ENCODE measurements around the gene PDXK. TPM values are rescaled to one million over a fixed set of nuclear protein-coding genes. Genes with fewer than 3 reads are reported as not detected.

PDXK gene
- total RNA-seq, 6 experiments from 2014 or later = 154 to 160 (median 157) TPM

DNA sequence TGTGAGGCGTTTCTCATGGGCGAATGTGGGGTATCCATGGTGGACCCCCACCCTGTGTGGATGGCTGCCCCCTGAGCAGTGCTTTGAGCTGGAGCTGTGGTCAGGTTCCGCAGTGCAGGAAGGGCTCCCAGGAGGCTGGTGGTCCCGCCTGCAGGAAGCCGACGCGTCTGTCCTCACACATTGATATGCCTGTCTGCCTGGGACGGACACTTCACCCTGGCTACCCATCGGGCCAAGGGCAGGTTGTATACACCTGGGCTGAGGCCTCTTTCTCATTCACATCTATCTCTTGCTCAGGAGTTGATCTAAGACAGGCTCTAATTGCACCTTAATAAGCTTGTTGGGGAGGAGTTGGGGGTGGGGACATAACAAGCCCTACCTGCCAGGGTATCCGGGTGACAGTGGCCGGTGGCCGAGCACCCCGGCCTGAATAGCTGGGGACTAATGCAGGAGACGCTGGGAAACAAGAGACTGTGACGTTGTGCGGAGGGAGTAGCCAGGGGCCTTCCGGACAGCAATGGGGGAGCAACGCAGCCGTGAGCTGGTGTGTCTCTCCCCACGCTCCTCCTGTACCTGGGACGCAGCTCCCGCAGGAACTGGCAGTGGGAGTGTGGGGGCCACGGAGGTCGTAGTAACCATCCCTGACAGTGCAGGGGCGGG lies 21.7 kb downstream of the PDXK start:
- Mint-ChIP-seq H3K4me1 (ENCODE audit: low read depth) (peaks cover 9% of the 10 kb centered on the region; the same call in 1 of the 2 replicates), H3K27me3 (ENCODE audit: insufficient read depth) (peaks cover 3% of the 10 kb centered on the region; the same call in 1 of the 2 replicates), H3K27ac (peak overlapping the region; percentile 51; the same call in 1 of the 2 replicates), H3K9me3 (no peaks in the 10 kb centered on the region), H3K4me3 (no peak overlapping the region), H3K36me3 (ENCODE audit: low read depth) (peaks cover 30% of the 10 kb centered on the region)
- DNase-seq = peak; percentile 30
- TF ChIP-seq, protein P1, sequence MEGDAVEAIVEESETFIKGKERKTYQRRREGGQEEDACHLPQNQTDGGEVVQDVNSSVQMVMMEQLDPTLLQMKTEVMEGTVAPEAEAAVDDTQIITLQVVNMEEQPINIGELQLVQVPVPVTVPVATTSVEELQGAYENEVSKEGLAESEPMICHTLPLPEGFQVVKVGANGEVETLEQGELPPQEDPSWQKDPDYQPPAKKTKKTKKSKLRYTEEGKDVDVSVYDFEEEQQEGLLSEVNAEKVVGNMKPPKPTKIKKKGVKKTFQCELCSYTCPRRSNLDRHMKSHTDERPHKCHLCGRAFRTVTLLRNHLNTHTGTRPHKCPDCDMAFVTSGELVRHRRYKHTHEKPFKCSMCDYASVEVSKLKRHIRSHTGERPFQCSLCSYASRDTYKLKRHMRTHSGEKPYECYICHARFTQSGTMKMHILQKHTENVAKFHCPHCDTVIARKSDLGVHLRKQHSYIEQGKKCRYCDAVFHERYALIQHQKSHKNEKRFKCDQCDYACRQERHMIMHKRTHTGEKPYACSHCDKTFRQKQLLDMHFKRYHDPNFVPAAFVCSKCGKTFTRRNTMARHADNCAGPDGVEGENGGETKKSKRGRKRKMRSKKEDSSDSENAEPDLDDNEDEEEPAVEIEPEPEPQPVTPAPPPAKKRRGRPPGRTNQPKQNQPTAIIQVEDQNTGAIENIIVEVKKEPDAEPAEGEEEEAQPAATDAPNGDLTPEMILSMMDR (IDR thresholded peaks at IDR 0.05) = no peak

DNA sequence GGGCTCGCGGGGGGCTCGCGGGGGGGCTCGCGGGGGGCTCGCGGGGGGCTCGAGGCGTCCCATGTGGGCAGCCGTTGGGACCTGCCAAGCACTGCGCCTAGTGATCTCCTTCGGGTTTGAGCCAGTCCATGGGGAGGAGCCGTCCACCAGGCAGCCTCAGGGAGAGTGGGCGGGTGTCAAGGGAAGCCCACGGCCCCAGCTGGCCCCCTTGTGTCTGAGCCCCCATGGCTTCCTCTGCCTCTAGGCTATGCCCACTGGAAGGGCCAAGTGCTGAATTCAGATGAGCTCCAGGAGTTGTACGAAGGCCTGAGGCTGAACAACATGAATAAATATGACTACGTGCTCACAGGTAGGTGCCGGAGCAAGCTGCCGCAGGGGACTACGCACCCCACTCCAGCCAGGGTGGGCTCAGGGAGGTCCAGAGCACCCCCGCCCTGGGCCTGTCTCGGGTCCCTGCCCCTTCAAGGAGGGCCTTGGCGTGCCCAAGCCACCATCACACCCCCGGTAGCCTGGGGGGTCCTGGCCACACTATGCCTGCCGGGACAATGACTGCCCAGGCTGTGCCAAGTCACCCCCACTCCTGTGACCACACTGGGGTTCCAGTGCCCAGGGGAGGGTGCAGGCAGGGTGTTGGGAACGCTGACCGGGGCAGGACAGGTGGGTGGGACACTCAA lies 22.6 kb downstream of the PDXK start:
- Mint-ChIP-seq H3K9me3 (no peaks in the 10 kb centered on the region), H3K4me3 (no peak overlapping the region), H3K27me3 (ENCODE audit: insufficient read depth) (peaks cover 2% of the 10 kb centered on the region; the same call in 1 of the 2 replicates), H3K36me3 (ENCODE audit: low read depth) (peaks cover 33% of the 10 kb centered on the region), H3K4me1 (ENCODE audit: low read depth) (peaks cover 9% of the 10 kb centered on the region; the same call in 1 of the 2 replicates), H3K27ac (no peak overlapping the region)
- TF ChIP-seq, protein P1 (IDR thresholded peaks at IDR 0.05) = no peak
- no peak for DNase-seq

DNA sequence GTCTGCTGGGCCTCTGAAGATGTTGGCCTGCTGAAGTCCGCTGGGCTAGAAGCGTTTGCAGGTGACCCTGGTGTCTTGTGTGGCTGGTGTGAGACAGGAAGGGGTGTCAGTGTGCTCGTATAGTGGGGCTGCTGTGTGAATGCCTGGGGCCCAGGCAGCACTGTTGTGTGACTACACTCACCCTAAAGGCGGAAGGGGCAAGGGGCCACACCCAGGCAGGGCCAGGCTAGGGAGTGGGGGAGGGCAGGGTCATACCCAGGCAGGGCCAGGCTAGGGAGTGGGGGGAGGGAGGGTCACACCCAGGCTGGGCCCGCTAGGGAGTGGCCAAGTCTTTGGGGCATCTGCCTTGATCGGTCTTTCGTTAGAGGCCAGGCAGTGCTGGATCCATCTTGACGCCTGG lies 25.0 kb downstream of the PDXK start:
- Mint-ChIP-seq H3K9me3 (no peaks in the 10 kb centered on the region), H3K4me3 (no peak overlapping the region), H3K36me3 (ENCODE audit: low read depth) (peaks cover 39% of the 10 kb centered on the region), H3K4me1 (ENCODE audit: low read depth) (peaks cover 9% of the 10 kb centered on the region; the same call in 1 of the 2 replicates), H3K27ac (no peak overlapping the region), H3K27me3 (ENCODE audit: insufficient read depth) (peaks cover 2% of the 10 kb centered on the region; the same call in 1 of the 2 replicates)
- TF ChIP-seq, protein P1 (IDR thresholded peaks at IDR 0.05) = no peak
- no peak for DNase-seq

DNA sequence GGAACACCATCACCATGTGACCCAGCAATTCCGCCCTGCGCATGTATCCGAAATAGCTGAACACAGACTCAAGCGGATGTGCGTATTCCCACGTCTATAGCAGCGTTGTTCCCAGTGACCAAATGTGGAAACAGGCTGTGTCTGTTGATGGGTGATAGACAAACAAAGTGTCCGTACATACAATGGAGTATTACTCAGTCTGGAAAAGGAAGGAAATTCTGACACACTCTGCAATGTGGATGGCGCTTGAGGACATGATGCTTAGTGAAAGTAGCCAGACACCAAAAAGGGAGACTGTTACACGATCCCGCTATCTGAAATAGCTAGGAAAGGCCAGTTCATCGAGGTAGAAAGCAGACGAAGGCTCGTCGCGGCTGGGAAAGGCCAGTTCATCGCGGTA lies 25.8 kb downstream of the PDXK start:
- Mint-ChIP-seq H3K36me3 (ENCODE audit: low read depth) (peaks cover 32% of the 10 kb centered on the region), H3K27ac (no peak overlapping the region; the same call in 1 of the 2 replicates), H3K4me3 (no peak overlapping the region), H3K9me3 (no peaks in the 10 kb centered on the region), H3K4me1 (ENCODE audit: low read depth) (0 out of 2 replicates have a peak, but pooled peaks cover 4% of the 10 kb centered on the region), H3K27me3 (ENCODE audit: insufficient read depth) (peaks cover 2% of the 10 kb centered on the region; the same call in 1 of the 2 replicates)
- TF ChIP-seq, protein P1 (IDR thresholded peaks at IDR 0.05) = no peak
- DNase-seq = no peak

DNA sequence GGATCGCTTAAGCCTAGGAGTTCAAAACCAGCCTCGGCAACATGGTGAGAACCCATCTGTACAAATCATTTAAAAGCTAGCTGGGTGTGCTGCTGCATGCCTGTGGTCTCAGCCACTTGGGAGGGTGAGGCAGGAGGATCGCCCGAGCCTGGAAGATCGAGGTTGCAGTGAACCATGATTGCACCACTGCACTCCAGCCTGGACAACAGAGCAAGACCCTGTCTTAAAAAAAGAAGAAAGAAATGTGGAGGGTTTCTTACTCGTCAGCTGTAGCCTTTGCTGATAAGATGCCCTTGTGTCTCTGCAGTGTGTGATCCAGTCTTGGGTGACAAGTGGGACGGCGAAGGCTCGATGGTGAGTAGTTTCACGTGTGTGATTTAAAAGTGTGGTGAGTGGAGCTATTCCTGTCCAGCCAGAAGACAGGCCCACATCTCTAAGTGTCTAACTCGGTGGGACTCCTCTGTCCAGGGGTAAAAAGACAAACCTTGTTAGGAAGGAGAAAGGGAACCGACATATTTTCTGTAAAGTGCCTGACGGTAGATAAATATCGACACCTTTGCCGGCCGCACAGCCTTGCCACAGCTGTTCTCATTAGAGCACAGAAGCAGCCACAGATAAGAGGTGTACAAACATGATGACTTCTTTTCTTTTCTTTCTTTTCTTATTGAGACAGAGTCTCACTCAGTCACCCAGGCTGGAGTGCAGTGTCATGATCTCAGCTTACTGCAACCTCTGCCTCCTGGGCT lies 27.0 kb downstream of the PDXK start:
- no peaks in the 10 kb centered on the region for H3K4me1 Mint-ChIP-seq (ENCODE audit: low read depth)
- DNase-seq = no peak
- H3K36me3 Mint-ChIP-seq (ENCODE audit: low read depth) = peaks cover 41% of the 10 kb centered on the region
- H3K4me3 Mint-ChIP-seq = no peak overlapping the region
- H3K27ac Mint-ChIP-seq = no peak overlapping the region
- H3K27me3 Mint-ChIP-seq (ENCODE audit: insufficient read depth) = no peaks in the 10 kb centered on the region; the same call in none of the 2 replicates
- TF ChIP-seq, protein P1 (IDR thresholded peaks at IDR 0.05) = no peak
- H3K9me3 Mint-ChIP-seq = no peaks in the 10 kb centered on the region

Measured in HFFc6 (cell line).